ENCODE results near the gene PDPN.

Gene PDPN

GRCh38 chr1:13581446-13581845, 2.2 kb upstream of the PDPN start:
- DNase-seq: no peak

DNA sequence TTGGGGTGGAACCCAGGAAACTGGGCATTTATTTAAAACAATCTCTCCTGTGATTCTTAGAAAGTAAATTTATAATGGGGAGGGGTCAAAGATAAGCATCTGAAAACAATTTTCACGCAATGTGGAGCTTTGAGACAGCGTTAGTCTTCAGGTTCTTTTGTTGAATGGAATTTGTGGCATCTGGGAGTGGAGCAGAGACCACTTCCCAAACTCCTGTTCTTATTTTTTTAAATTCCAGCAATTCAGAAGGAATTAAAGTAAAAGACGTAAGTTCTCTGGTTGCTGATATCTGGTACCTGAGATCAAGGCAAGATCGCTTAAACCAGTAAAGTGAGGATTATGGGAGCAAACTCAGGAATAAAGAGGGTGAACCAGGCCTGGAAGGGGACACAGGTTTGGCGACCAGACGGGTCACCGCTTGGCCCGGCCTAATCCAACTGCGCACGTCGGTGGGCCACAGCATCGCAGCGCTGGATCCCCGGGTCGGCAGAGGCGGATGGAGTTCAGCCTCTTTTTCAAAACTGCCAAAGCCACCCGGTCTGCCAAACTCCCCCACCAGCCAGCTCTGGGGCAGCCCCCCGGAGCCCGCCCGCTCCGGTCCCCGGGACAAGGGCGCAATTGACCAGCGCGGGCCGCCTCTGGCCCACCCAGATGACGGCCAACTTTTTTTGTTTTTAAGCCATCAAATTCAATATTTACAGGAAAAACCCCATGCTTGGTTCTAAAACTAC, 754 bp upstream of the PDPN start:
- no peak for DNase-seq

- DNase-seq: no peak
Measured at GRCh38 chr1:13583966-13584791, 547 bp downstream of the PDPN start.

GRCh38 chr1:13584876-13585611, 1.4 kb downstream of the PDPN start:
- DNase-seq: no peak

DNA sequence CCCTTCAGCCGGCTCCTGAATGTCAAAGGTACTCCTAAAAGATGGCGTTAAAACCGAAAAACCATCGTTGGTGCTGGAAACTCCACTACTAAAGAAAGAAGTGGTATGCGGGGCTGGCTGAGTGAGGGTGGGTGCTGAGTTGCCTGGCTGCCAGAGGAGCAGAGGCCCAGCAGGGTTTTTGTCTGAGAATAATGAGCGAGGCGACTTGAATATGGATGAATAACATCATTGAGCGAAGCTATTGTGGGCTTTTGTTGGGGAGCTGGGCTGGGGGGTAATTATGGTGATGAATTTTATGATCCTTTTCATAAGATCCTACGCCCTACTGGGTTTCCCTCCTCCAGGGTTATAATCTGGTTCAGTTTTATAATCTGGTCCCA, 2.0 kb downstream of the PDPN start:
- no peak for DNase-seq

DNA sequence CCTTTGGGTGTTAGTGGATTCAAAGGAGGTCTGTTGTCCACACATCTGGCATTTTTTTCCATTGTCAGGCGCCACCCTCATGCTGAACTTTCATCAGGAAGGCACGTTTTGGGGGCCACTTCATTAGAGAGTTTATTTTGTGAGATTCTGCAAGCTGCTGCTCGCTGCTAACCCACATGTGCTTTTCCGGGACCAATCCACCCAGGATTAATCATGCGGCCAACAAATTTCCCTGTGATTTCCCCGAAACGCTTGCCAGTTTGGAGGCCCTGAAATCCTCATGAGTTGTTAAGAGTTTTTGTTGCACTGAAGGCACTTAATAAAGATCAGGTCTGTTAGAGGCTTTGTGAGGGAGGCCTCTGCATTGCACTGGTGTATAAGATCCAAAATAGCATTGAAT, 2.4 kb downstream of the PDPN start:
- no peak for DNase-seq

GRCh38 chr1:13587256-13588030, 3.8 kb downstream of the PDPN start:
- DNase-seq: no peak

GRCh38 chr1:13588946-13589796, 5.5 kb downstream of the PDPN start:
- DNase-seq: no peak

DNA sequence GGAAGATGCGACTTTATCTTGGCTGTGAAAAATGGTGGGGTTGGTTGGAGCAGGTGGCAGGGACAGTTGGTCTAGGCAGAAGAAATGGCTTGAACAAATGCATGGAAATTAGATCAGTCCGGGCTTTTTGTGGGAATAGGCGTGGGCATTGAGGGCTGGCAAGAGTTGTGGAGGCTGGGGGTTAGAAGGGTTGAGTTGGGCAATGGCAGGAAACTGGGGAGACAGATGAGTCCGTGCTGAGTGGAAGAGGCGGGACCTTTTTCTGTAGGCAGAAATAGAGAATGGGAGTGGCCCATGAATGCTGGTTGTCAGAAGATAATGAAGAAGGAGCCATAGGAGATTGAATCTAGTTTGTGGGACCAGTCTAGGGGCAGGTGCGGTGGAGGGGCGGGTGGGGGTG, 6.9 kb downstream of the PDPN start:
- no peak for DNase-seq

- DNase-seq: no peak
Measured at GRCh38 chr1:13593511-13594131, 10.0 kb downstream of the PDPN start.

DNA sequence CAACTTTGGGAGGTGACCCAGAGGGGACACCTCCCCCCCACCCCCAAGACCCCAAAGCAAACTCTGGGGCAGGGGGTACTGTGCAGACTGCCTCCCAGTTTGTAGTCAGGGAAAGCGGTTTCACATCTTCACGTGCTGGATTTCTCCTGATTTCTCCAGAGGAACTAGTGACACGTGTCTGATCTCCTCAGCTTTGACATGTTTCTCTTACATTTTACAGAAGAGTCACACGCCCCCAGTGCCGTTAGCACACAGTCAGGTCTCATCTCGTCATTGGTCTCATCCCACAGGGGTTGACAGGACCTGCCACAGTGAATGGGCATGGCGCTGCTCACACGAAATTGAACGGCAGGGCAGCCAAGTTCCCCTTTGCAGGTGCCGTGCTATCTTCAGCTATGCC, 11.8 kb downstream of the PDPN start:
- DNase-seq: no peak

- no peak for DNase-seq
Measured at GRCh38 chr1:13597166-13597565, 13.5 kb downstream of the PDPN start.

DNA sequence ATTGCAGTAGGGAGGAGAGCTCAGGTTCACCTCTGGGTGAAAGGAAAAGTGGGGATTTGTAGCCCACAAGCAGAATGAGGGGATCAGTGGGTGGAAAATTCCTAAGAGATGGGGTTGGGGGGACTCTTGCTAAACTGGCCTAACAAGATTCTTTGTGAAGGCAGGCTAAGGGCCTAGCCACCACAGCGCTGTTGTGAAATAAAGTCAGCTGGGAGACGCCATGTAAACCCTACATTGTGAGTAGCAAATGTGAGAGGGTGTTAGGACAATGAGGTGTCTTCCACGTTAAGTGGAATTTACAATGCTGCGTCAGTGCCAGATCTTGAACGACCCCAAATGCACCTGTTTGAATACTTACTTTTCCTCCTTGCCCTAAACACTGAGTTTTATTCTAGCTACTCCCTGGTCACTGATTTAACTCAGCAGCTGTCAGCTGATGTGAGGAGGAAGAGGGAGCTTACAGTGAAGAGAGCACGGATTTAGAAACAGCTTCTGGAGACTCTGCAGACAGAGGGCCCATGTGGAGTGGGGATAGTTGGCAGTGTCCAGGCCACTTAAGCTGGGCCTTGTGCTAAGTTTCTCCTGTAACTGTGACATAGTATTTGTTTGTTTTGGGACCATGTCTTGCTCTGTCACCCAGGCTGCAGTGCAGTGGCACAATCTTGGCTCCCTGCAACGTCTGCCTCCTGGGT, 17.3 kb downstream of the PDPN start:
- DNase-seq: no peak

GRCh38 chr1:13604176-13604575, 20.5 kb downstream of the PDPN start:
- no peak for DNase-seq

- no peak for DNase-seq
Measured at GRCh38 chr1:13604721-13605120, 21.1 kb downstream of the PDPN start.

DNA sequence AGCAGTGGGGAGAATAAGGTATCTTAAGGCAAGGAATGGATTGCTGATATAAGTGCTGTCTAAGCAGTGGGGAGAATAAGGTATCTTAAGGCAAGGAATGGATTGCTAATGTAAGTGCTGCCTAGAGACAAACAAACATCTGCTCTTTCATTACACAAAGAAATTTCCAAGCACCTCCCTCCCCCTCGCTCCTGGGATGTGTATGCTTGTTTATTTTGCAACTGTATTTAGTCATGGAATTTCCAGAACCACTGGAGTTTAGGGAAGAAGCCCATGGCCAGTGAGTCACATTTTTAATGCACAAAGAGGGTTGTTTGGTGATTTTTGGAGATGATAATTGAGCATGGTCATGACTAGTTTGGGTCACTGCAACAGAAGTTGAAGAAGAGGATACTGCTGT, 21.5 kb downstream of the PDPN start:
- DNase-seq: no peak

DNA sequence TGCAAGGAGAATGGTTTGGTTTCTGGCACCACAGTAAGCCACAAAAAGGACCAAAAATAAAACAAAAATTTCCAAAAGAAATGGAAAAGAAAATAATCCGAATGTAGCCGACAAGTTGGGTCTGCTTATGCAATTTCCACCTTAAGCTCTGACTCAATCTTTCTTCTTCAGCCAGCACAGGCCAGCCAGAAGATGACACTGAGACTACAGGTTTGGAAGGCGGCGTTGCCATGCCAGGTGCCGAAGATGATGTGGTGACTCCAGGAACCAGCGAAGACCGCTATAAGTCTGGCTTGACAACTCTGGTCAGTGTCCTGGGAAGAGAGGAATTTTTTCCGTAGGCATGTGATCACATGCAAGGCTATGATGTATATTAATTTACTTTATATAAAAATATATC, 23.4 kb downstream of the PDPN start:
- no peak for DNase-seq

GRCh38 chr1:13616234-13616633, 32.6 kb downstream of the PDPN start:
- no peak for DNase-seq

DNA sequence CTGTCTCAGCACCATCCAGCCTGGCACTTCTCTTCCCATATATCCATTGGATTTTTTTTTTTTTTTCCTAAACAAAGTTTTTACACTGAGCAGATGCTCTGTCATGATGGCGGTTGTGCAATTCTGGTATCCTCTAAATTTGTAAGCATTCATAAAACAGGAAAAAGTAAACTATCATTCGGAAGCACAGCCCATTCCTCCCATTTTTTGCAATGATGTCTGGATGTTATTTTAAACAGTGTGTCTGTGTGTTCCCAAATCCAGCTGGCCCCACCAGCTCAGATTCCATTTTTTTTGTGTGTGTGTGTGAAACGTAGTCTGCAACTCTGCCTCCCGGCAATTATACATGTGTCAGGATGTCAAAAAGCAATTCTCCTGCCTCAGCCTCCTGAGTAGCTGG, 33.5 kb downstream of the PDPN start:
- DNase-seq: no peak

DNA sequence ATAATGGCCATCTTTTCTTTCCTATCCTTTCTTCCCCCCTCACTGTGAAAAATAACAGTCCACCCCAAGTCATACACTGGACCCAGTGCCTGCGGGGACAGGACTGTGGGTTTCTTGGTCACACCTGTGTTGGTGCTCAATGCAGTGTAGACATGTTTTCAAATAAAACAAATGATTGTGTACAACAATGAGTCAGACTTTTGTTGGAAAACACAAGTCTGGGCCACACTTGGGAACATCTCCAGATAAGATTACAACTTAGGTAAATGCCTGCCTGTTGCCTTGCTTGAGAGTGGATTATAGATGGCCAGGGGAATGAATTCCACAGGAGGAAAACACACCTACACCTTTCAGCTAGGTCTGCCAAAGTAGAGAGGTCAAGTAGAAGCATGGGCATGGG, 34.1 kb downstream of the PDPN start:
- no peak for DNase-seq

GRCh38 chr1:13618483-13618882, 34.9 kb downstream of the PDPN start:
- no peak for DNase-seq

Data from CD4-positive, alpha-beta T cell treated with Interleukin-21 for 1 hour (primary cell).